Measurements from ENCODE around the gene ZNF579. TPM values are rescaled to one million over a fixed set of nuclear protein-coding genes. Genes with fewer than 3 reads are reported as not detected.
A peak's percentile ranks its signal among the peaks of the same experiment; 100 is the strongest.

Gene ZNF579
- total and polyA plus RNA-seq, 2 of the 13 experiments (the other 11 are each of a cell fraction or from before 2014, with no cell fraction given) = 2.1 to 2.9 TPM

GRCh38 chr19:55581823-55582223, 1.2 kb upstream of the ZNF579 start (continued):
- TF ChIP-seq JUND (CRISPR knock-in tag; IDR thresholded peaks at IDR 0.05) = no peak
- TF ChIP-seq RFX5 (IDR thresholded peaks at IDR 0.05; ENCODE audit: low read depth, low read length) = no peak
- peak; percentile 93 for TF ChIP-seq ARID3A (IDR thresholded peaks at IDR 0.05; ENCODE audit: low read depth, low read length)
- TF ChIP-seq TSC22D2 (CRISPR knock-in tag; IDR thresholded peaks at IDR 0.05; ENCODE audit: borderline replicate concordance) = no peak
- TF ChIP-seq ZNF362 (CRISPR knock-in tag; IDR thresholded peaks at IDR 0.05; ENCODE audit: borderline replicate concordance) = no peak
- no peak for TF ChIP-seq ZNF484 (CRISPR knock-in tag; IDR thresholded peaks at IDR 0.05; ENCODE audit: borderline replicate concordance, low read depth)
- no peak for TF ChIP-seq ZFP36L1 (CRISPR knock-in tag; IDR thresholded peaks at IDR 0.05)
- no peak for TF ChIP-seq SMARCE1 (IDR thresholded peaks at IDR 0.05; ENCODE audit: borderline replicate concordance)
- TF ChIP-seq SRF (IDR thresholded peaks at IDR 0.05; ENCODE audit: low read depth, low read length) = peak; percentile 55
- no peak for TF ChIP-seq MZF1 (CRISPR knock-in tag; IDR thresholded peaks at IDR 0.05; ENCODE audit: borderline replicate concordance)
- no peak for TF ChIP-seq ARNT (IDR thresholded peaks at IDR 0.05)
- TF ChIP-seq NFATC3 (CRISPR knock-in tag; IDR thresholded peaks at IDR 0.05) = no peak
- no peak for TF ChIP-seq ZNF652 (CRISPR knock-in tag; IDR thresholded peaks at IDR 0.05; ENCODE audit: borderline replicate concordance, low read depth)
- TF ChIP-seq RXRB (CRISPR knock-in tag; IDR thresholded peaks at IDR 0.05; ENCODE audit: borderline replicate concordance) = no peak
- no peak for TF ChIP-seq MTF1 (CRISPR knock-in tag; IDR thresholded peaks at IDR 0.05)
- TF ChIP-seq CSRNP1 (CRISPR knock-in tag; IDR thresholded peaks at IDR 0.05) = 0 out of 2 replicates have a peak, but pooled peaks have one; percentile 7
- TF ChIP-seq MYPOP (CRISPR knock-in tag; IDR thresholded peaks at IDR 0.05) = no peak
- no peak for TF ChIP-seq ZNF136 (CRISPR knock-in tag; IDR thresholded peaks at IDR 0.05; ENCODE audit: low read depth)
- 0 out of 2 replicates have a peak, but pooled peaks have one; percentile 11 for TF ChIP-seq PBX2 (CRISPR knock-in tag; IDR thresholded peaks at IDR 0.05)
- 0 out of 2 replicates have a peak, but pooled peaks have one; percentile 37 for TF ChIP-seq ZNF30 (CRISPR knock-in tag; IDR thresholded peaks at IDR 0.05)
- 0 out of 2 replicates have a peak, but pooled peaks have one; percentile 5 for TF ChIP-seq MAFF (IDR thresholded peaks at IDR 0.05; ENCODE audit: low read depth, low read length)
- TF ChIP-seq TFAP4 (IDR thresholded peaks at IDR 0.05; ENCODE audit: borderline replicate concordance, low read depth) = peak; percentile 82
- no peak for TF ChIP-seq CREB1 (IDR thresholded peaks at IDR 0.05)
- peak; percentile 6 for TF ChIP-seq CREB1 (CRISPR knock-in tag; IDR thresholded peaks at IDR 0.05)
- TF ChIP-seq NFE2L2 (IDR thresholded peaks at IDR 0.05; ENCODE audit: low read length) = no peak
